Stimulated activated naive CD4-positive, alpha-beta T cell (primary cell): ENCODE results near the gene CLMN.
"Not testable (repeated sequence)": the region's sequence is repeated elsewhere in the genome, so short reads cannot be mapped to it uniquely, and the experiment has no call there.

Source experiments
- DNase-seq, 6 experiments: peaks; one replicate each; lab custom pipeline; 2025; lab: John Stamatoyannopoulos, UW

The CLMN gene

DNA sequence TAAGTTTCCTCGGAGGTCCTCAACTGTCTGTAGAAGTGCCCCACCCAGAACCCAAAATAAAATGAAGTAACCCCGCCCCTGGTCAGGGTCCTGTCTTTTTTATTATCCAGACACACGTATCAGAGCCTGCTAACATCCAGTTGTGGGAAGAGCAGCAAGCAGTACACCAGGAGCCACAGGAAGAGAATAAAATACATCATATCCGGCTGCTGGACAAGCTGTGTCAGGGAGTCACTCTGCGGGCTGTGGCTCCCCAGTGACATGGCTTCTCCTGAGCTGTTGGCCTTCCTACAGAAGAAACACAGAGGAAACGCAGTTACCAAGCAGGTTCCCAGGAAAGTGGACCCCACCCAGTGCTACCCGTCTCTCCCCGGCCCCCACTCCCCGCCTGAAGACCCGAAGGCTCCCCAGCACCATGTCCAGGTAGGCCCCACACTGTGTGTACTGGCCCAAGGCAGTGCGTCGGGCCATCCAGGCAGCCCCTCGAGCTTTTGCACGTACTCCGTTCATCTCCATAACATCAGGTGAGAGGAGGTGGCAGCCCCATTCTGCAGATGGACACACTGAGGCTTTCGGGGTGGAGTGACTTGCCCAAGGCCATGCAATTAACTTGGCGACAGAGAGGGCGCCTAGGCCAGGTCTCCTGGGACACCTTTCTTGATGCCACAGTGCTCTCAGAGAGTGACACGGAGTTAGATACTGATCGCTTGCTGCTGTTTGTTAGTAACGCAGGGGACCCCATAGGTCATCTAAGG, 128.1 kb downstream of the CLMN start:
- no peak for DNase-seq

- no peak for DNase-seq
Observed at GRCh38 chr14:95190857-95191256, 128.9 kb downstream of the CLMN start.

DNA sequence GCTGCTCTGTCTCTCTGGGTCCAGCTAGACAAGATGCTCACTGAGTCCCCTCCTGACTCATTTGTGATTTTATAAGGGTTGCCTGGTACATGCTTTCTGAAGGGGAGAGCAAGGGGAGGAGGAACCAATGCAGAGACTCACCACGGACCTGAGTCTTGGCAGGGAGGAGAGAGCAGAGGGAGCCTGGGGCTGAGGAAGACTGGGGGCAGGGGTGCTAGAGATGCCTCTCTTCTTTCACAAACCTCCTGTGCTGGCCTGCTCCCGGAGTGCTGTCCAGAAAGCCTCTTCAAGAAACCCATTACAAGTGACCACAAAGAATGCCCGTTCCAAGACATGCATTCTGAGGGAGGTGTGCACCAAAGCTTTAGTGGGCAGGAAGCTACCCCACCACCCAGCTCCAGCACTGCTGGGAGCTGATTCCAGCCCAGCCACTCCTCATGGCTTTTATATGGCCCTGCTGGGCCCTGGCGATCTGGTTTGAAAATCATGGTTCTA, 129.3 kb downstream of the CLMN start:
- no peak for DNase-seq

GRCh38 chr14:95189367-95190132, 130.2 kb downstream of the CLMN start:
- DNase-seq: no peak

- no peak for DNase-seq
Observed at GRCh38 chr14:95188380-95188779, 131.3 kb downstream of the CLMN start.

GRCh38 chr14:95185767-95186392, 133.8 kb downstream of the CLMN start:
- no peak for DNase-seq

DNA sequence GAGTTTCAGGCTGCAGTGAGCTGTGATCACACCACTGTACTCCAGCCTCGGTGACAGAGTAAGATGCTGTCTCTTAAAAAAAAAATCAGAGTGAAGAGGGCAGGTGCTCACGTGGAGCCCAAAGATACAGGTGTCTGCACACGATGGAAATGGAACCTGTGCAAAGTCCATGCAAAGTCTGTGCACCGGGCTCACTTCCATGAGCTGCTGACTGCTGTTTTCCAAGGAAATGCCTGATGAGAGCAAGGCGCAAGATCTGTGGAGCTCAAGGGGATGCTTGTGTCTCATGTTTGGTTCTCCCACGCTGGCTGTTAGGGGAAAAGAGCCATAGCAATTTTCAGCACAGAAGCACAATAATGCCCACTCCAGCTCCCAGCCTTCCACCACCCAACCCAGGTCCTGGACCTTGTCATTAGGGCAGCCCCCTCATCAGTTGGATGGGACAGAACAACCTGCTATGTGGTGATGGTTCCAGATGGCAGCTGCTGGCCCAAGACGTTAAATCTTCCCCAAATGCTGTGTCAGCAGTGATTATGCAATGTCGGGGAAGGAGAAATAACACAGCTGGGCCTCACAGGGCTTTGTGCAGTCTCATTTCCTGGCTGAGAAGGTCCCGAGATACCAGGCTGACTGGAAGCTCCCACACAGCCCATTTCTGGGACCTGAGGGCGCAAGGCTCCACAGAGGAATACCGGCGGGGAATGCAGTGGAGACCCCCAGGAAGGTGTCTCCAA, 134.5 kb downstream of the CLMN start:
- no peak for DNase-seq

DNA sequence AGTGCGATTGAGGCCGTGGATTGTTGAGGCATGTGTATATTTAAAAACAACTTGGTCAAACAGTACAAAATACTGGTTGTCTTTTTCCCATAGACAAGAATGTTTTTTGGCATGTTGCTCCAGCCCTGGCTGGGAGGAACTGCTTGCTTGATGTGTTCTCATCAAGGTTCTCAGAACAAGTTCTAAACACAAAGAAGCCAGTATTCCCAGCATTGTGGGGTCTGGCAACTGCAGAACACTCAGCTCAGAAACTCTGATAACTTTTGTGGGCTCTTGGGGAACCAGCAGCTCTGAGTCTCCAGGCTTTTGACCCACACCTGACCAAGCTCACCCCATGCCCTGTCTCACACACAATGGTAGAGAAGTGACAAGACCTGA, 135.3 kb downstream of the CLMN start:
- no peak for DNase-seq

- DNase-seq: no peak
Observed at GRCh38 chr14:95183532-95184412, 135.9 kb downstream of the CLMN start.

- no peak for DNase-seq
Observed at GRCh38 chr14:95183082-95183481, 136.6 kb downstream of the CLMN start.

- no peak for DNase-seq
Observed at GRCh38 chr14:95182379-95182778, 137.3 kb downstream of the CLMN start.

- DNase-seq: no peak
Observed at GRCh38 chr14:95180966-95181741, 138.6 kb downstream of the CLMN start.

DNA sequence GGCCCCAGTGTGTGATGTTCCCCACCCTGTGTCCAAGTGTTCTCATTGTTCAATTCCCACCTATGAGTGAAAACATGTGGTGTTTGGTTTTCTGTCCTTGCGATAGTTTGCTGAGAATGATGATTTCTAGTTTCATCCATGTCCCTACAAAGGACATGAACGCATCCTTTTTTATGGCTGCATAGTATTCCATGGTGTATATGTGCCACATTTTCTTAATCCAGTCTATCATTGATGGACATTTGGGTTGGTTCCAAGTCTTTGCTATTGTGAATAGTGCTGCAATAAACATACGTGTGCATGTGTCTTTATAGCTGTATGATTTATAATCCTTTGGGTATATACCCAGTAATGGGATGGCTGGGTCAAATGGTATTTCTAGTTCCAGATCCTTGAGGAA, 144.0 kb downstream of the CLMN start:
- DNase-seq: not testable (repeated sequence)

DNA sequence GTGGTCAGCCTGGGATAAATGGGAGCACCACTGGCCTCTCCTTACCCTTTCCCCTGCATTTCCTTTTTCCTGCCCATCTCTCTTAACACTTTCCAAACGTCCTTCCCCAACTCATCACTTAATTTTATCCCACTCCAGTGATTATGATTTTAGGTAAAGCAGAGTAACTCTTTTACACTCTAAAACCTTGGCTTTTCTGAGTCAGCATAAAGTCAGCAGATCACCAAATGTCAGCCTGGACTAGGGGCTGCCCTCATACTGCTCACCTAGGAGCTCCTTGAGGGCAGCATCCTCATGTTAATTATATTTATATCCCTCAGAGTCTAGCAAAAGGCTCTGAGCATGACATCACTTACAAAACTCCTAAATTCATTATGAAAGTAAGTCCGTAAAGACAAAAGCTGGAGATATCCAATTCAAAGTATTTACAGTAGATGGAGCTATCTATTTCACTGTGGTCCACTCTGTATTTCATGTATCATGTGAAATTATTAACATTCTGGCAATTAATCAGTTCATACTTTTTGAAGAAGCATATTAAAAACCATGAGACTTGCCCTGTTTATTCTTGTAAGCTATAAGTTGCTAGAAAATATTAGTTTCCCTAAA, 145.4 kb downstream of the CLMN start:
- no peak for DNase-seq

DNA sequence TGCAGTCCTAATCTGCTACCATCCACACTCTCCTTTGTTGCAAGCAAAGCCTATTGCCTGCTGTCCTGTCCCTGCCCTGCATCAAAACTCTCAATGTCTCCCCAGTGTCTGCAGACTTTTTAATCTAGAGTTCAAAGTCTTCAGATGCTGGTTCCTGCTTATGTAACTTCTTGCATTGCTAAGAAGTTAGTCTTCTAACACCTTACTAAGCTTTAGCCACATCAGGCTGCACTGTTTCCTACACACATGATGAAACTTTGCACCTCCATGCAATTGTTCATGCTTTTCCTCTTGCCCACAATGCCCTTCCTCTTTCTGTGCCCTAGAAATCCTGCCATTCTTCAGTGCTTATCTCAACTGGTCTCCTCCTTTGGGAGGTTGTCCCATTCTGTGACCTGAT, 146.2 kb downstream of the CLMN start:
- no peak for DNase-seq

GRCh38 chr14:95167177-95167576, 152.5 kb downstream of the CLMN start:
- DNase-seq: no peak

DNA sequence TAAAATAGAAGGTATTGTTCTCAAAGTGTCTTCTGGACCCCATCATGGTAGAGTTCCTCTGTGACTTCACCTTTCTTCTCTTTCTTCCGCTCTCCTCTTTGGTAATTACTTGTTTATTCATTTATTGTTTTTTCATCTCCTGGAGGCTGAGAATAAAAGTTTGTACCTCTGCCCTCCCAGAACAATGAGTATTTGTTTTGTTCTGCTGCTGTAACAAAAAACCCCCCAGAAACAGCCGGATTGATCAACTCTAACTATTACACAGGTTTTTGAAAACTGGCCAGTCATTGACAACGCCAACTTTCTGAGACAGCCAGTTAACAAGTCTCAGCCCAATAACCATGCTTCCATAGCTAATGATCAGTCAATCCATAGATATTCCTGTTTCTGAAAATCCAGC, 154.2 kb downstream of the CLMN start:
- DNase-seq: no peak

DNA sequence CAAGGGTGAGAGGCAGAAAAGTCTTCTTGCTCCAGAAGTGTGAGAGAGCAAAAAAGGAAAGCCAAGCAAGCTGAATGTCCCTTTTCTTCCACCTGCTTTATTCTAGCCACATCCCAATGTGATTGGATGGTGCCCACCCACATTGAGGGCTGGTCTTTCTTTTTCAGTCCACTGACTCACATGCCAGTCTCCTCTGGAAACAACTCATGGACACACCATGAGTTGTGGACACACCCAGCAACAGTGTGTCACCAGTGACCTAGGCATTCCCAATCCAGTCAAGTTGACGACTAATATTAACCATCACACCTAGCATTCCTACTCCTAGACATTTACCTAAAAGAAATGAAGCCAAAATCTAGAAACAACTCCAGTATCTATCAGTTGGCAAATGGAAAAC, 155.2 kb downstream of the CLMN start:
- DNase-seq: no peak

GRCh38 chr14:95163666-95164065, 156.0 kb downstream of the CLMN start:
- DNase-seq: no peak

- no peak for DNase-seq
Observed at GRCh38 chr14:95163132-95163531, 156.6 kb downstream of the CLMN start.
